Measurements from ENCODE around the gene TMEM132C.

- TF ChIP-seq, protein P1, sequence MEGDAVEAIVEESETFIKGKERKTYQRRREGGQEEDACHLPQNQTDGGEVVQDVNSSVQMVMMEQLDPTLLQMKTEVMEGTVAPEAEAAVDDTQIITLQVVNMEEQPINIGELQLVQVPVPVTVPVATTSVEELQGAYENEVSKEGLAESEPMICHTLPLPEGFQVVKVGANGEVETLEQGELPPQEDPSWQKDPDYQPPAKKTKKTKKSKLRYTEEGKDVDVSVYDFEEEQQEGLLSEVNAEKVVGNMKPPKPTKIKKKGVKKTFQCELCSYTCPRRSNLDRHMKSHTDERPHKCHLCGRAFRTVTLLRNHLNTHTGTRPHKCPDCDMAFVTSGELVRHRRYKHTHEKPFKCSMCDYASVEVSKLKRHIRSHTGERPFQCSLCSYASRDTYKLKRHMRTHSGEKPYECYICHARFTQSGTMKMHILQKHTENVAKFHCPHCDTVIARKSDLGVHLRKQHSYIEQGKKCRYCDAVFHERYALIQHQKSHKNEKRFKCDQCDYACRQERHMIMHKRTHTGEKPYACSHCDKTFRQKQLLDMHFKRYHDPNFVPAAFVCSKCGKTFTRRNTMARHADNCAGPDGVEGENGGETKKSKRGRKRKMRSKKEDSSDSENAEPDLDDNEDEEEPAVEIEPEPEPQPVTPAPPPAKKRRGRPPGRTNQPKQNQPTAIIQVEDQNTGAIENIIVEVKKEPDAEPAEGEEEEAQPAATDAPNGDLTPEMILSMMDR (IDR thresholded peaks at IDR 0.05; ENCODE audit: extremely low read depth in 1 of 2, insufficient read depth in 1 of 2, low read depth in 1 of 2, low read length in 2 of 2): no peak
- no peak for TF ChIP-seq POLR2AphosphoS5 (IDR thresholded peaks at IDR 0.05; ENCODE audit: insufficient read depth, low read depth, low read length)
- no peak for TF ChIP-seq POLR2A (IDR thresholded peaks at IDR 0.05; ENCODE audit: low read depth, low read length)
- no peak for TF ChIP-seq EZH2 (IDR thresholded peaks at IDR 0.05; ENCODE audit: borderline replicate concordance, low read depth, low read length, severe bottlenecking)
Observed at GRCh38 chr12:128312661-128313060, 45.7 kb downstream of the TMEM132C start.

Data from endothelial cell of umbilical vein (primary cell).